M059J (cell line): ENCODE results near the gene KCNK3. TPM values are rescaled to one million over a fixed set of nuclear protein-coding genes. Genes with fewer than 3 reads are reported as not detected.
"Not testable (repeated sequence)": the region's sequence is repeated elsewhere in the genome, so short reads cannot be mapped to it uniquely, and the experiment has no call there.

Source experiments
- DNase-seq: peaks from one replicate; pipeline ENCODE4 v3.0.0-alpha.2; 2012; ENCODE audit warnings: low read depth
- total RNA-seq: library from RNA; depleted of rRNA; stranded (reverse); fragments of >200 nt; shearing (Covaris generic); gene quantifications from 2 replicates; pipeline ENCODE4 v1.2.3, GENCODE V29; 2014

KCNK3 gene
- total RNA-seq, 1 experiment from 2014 or later = 2.4 TPM

DNA sequence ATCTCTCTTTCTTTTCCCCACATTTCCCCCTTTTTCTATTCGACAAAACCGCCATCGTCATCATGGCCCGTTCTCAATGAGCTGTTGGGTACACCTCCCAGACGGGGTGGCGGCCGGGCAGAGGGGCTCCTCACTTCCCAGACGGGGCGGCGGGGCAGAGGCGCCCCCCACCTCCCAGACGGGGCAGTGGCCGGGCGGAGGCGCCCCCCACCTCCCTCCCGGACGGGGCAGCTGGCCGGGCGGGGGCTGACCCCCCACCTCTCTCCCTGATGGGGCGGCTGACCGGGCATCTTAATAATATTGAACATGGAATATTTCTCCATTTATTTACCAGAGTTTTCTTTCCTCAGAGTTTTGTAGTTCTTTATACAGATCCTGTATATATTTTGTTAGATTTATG lies 27.2 kb upstream of the KCNK3 start:
- not testable (repeated sequence) for DNase-seq

GRCh38 chr2:26666671-26667070 lies 25.9 kb upstream of the KCNK3 start:
- peak; percentile 32 for DNase-seq

- peak; percentile 31 for DNase-seq
Measured at GRCh38 chr2:26668041-26668440, 24.5 kb upstream of the KCNK3 start.

DNA sequence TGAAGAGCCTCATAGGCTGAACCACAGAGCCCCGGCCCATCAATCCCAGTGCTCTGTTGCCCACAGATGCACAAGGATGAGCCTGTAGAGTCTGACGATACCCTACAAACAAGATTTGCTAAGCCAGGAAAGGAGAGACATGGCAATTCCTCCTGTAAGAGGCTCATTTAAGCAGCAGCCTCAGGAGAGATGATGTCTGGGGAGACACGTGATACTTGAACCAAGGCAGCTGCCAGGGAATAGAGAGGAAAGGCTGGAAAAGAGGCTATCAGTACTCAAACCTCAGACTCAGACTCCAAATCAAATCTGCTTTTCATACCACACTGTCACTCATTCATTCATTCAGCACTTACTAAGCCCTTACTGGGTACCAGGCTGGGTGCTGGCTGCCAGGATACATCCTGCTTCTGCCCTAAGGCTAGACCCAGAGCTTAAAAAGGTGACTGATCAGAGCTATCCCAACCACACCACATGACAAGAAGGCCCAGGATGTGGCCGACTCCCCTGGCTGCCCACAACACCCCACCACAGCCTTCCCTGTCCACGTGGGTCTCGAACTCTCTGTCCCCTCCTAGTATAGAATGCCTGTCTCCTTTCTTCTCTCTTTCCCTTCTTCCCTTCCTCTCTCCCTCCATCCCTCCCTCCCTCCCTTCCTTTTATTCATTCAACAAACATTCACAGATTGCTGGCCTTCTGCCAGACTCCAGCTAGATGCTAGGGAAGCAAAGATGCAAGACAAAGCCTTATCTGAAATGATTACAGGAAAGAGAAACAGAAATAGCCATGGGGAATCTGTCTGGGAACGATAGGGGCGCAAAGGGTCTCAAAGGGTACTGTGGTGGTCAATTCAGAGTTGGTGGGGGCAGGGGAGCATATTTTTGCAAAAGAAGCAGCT lies 23.4 kb upstream of the KCNK3 start:
- DNase-seq = peak; percentile 36

- DNase-seq = peak; percentile 64
Measured at GRCh38 chr2:26670171-26670570, 22.4 kb upstream of the KCNK3 start.

DNA sequence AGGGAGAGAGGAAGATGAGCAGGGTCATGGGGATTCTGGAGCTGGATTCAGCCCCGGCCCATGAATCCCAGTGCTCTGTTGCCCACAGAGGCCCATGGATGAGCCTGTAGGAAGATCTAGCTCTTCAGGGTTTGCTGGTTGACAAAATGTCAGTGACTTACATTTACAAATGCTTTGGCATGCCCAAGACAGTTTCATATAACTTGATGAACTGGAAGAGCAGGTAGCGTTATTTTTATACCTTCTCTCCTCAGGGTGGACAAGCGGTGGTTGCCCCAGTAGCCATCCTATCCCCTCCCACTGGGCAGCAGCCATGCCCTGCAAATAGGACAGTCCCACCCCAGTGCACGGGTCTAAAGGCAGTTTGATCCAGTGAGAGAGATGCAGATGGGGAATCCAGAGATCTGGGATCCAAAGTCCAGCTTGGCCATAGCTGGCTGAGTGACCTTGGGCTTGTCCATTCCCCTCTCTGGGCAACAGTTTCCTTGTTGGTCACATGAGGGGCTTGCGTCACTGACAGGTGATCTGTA lies 21.5 kb upstream of the KCNK3 start:
- DNase-seq = no peak

DNA sequence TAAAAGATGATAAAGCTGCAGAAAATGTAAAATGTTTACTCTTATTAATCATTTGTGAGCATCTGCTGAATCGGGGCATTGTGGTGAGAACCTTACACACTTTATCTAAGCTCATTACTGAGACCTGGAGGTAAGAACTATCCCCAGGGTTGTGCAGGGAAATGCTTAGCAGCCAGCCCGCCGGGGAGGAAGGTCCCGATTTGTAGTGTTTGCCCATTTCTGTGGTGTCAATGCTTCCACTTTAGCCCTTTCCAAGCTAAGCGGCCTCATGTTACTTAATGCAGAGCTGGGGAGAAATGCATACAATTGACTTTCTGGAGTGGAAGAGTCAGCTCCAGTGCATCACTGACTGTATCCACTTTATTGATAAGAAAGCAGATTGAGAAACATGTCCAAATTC lies 20.8 kb upstream of the KCNK3 start:
- DNase-seq = no peak

DNA sequence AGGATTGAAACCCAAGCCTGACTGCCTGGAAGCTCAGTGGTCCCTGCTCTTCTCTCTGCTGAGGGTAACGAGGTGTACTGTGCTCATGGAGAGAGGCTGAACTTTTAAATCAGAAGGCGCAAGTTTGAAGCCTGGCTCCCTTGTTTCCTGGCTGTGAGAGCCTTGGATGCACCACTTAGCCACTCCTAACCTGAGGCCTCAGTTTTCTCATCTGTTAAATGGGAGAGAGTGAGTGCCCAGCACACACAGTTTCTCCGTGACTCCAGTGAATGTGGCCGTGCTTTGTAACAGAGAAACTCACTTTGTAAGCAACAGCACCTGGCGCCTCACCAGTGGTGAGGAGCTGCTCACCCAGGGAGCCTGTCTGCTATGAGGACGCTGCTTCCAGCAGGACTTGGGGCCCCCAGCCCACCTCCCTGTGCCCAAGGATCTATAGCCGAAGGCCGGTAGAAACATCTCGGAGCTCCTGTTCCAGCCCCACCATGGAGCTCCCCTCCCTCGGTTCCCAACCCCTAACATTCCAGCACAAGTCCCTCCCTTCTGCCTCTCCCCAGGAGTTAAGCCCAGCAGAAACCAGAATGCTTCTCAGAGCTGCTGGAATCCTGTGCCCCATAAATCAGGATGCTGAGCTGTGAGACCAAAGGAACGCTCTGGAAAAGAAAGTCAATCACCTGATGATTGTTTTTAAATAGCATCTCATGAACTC lies 20.3 kb upstream of the KCNK3 start:
- DNase-seq = no peak

DNA sequence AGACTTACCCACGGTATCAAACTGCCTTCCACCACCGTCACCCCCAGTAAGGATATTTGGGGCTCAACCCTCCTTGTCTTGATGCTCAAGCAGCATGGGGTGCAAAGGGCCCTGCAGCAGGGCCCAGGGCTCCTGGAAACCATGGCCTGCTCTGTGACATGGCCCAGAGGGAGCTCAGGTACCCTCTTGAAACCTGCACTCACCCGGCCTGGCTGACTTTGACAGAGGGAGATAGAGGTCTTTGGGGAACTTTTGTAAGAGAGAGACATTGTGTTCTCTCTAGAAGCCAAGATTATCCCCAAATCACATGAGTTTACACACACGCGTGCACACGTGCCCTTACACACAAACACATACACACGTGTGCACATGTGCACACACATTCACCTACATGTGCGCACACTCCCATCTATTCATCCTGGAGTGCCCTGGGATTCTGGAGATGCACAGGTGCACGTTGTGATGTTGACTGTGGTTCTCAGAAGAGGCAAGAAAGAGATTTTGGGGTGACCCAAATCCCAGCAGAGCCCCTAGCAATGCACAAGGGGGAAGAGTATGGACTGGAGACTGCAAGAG lies 19.6 kb upstream of the KCNK3 start:
- no peak for DNase-seq

DNA sequence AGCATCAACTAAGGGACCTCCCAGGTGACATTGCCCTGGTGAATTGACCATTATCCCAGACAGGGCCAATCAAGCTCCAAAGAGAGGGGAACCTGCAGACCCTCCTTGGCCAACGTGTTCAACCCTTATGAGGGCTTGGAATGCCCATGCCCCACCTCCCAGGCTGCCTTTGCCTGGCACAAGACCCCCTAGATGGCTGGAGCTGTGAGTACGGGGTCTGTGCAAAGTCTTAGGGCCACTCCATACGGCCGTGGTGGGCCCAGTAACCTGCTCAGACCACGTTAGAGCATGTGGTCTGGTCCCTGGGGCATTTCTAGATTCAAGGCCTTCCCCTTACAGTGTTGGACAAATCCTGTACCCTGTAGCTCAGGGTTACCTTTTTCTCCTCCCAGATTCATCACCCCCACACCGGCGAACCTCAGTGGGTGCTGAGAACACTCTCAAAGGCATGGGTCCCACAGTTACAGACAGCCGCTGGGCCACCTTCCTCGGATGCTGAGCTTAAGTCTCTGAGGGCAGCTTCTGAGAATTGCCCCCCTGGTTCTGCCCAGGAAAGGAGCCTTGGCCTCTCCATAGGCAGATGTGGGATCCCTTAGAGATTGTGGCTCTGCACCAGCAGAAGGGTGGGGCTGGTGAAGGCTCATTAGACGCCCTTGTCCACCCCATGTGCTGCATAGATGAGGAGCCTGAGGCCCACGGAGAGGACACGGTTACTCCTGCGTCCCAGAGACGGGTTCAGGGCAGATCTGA lies 18.3 kb upstream of the KCNK3 start:
- DNase-seq = no peak

- DNase-seq = no peak
Measured at GRCh38 chr2:26674771-26675170, 17.8 kb upstream of the KCNK3 start.

GRCh38 chr2:26675651-26676255 lies 16.8 kb upstream of the KCNK3 start:
- no peak for DNase-seq

- no peak for DNase-seq
Measured at GRCh38 chr2:26678035-26678434, 14.5 kb upstream of the KCNK3 start.

DNA sequence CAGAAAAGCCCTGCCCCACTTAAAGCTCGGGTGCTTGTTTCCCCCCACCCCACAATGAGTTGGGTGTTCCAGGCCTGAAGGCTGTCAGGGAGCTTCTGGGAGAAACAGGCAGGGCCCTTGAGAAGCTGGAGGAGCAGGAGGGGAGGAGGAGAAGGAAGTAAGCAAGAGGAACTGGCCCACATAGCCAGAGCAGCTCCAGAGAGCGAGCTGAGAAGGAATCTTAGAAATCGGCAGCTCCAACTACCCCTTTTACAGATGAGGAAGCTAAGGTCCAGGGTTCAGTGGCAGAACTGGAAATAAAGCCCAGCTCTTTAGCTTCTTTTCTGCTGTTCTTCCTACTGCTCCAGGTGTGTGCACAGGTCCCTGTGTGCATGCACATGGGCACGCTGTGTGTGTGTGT lies 12.7 kb upstream of the KCNK3 start:
- no peak for DNase-seq

- DNase-seq = no peak
Measured at GRCh38 chr2:26681656-26682055, 10.9 kb upstream of the KCNK3 start.

GRCh38 chr2:26682155-26682554 lies 10.4 kb upstream of the KCNK3 start:
- DNase-seq = peak; percentile 67

- no peak for DNase-seq
Measured at GRCh38 chr2:26683583-26683982, 8.9 kb upstream of the KCNK3 start.

DNA sequence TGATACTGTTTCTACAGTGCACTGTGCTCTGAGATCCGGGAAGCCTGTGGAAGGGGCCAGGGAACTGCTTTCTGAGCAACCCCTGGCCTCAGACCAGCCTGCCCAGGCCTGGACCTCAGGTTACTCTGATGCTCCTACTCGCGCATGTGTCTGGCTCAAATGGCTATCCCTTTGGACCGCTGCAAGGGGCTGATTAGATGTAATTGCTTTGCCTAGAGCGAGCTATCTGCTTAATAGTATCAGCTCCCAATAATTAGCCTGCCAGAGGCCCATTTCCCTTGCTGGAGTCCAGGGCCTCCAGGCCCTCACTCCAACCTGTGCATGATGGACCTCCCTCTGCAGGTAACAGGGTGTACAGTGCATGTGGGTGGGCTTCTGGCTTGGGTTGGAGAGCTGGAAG lies 7.2 kb upstream of the KCNK3 start:
- DNase-seq = no peak

DNA sequence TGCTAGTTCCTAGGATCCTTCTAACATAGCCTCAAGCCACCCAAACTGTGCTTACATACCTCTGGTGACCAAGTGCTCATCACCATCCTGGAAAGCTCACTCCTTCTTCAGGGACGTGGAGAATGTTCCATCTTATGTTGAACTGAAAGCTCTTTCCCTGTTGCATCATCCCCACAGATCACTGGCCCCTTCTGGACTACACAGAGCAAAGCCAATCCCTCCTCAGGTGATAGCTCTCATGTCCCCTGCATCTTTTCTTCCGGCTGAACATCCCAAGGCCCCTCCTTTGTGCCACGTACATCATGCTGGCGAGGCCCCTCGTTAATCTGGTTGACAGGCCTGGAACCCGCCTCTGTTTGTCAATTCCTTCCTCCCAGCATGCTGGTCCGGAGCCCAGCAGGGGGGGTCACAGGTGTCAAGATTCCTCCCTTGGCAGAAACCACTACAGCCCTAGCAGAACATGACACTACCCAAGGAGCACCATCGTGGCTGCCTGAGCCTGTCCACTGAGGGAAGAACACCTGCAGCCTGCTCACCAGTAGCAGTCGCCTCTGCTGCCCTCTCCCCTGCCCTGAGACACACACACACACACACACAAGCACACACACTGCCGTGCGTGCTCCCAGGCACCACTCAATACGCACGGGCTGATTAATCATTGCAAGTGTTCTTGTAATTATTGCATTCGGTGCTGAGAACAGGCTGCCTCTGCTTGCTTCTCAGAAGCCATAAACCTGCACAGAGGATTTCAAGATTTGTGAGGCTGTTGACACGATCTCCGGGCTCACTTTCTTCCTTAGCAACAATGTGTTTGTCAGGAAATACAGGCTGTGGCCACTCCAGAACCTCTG lies 6.3 kb upstream of the KCNK3 start:
- DNase-seq = no peak

- no peak for DNase-seq
Measured at GRCh38 chr2:26687328-26687727, 5.2 kb upstream of the KCNK3 start.
